ENCODE data around the gene ARPP19. TPM values are rescaled to one million over a fixed set of nuclear protein-coding genes. Genes with fewer than 3 reads are reported as not detected.
"Not testable (repeated sequence)": the region's sequence is repeated elsewhere in the genome, so short reads cannot be mapped to it uniquely, and the experiment has no call there.

The ARPP19 gene
- total RNA-seq, 1 experiment from 2014 or later = 60.3 TPM

DNA sequence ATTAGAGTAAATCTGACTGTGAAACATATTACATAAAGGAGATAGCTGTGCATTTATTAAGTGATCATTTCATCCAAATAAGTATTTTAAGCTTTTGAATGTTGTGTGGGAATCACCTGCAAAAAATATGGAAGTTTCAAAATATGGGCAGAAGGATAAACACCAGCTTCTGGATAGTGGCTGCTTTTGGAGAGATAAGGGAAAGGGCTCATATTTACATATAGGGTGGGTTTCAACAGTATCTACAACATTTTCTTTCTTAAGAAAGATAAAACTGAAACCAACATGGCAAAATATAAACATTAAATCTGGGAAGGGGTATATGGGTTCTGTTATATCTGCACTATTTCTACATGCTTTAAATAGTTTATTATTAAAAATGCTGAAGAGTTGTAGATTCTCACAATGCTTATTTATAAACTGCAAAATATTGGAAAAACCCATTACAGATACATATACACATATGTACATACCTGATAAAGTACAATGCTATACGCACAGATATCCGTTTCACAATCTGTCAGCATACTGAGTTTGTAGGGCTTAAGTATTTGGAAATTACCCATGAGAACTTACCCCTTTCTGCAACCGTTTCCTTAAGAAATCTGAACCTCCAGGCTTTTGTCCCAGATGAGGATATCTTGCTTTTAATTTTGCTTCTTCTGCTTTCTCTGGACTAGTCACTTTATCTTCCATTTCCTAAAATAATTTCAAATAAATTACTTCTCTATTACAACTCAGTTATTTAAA lies 12.1 kb downstream of the ARPP19 start:
- in situ Hi-C loops (cut with HindIII; ENCODE audit: low sequenced_read_pairs) = no loop called here

DNA sequence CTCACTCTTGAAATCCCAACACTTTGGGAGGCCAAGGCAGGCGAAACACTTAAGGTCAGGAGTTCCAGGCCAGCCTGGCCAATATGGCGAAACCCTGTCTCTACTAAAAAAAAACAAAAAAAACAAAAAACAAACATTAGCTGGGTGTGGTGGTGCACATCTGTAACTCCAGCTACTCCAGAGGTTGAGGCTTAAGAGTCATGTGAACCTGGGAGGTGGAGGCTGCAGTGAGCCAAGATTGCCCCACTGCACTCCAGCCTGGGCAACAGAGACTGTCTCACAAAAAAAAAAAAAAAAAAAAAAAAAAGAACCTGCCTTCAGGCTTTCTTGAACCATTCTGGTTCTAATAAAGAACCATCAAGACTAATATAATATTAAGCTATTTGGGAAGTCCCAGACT lies 16.5 kb downstream of the ARPP19 start:
- no peak for DNase-seq (ENCODE audit: low spot score)
- in situ Hi-C loops (cut with HindIII; ENCODE audit: low sequenced_read_pairs) = no loop called here

More for the DNA sequence above, 12.1 kb downstream of the ARPP19 start:
- DNase-seq (ENCODE audit: low spot score) = no peak

DNA sequence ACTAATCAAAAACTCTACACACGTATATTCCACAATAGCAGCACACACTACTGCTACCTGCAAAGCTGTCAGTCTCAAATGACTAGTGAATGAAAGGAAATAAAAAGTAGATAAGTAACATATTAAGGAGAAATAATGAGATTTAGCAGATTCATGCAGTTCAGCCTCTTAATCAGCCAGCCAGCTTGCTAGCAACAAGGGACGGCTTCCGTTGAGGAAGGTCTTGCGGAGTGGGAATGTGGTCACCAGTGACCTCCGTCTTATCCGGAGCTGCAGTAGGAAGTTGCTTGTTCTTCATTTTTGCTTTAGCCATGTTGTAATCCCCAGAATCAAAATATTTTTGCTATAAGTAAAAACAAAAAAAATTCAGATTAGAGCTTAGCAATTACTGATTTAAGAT lies 17.1 kb downstream of the ARPP19 start:
- in situ Hi-C loops (cut with HindIII; ENCODE audit: low sequenced_read_pairs) = no loop called here
- DNase-seq (ENCODE audit: low spot score) = no peak

DNA sequence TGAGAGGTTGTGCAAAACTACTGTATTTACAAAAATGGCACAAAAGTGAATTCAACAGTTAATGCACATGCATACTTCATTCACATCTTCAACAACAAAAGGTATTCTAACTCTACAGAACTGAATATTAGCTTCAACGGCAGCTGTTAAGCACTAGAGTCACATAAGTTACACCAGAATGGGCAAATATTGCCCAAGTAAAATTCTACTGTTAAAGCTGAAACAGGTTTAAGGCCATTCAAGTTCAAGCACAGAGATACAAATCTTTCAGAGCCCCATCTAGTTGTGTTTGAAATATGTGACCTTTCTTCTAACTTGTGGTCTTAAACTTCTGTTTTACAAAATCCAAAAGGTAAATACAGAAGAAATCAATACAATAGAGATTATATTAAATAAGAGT lies 17.6 kb downstream of the ARPP19 start:
- in situ Hi-C loops (cut with HindIII; ENCODE audit: low sequenced_read_pairs); DNase-seq (ENCODE audit: low spot score): not testable (repeated sequence)

DNA sequence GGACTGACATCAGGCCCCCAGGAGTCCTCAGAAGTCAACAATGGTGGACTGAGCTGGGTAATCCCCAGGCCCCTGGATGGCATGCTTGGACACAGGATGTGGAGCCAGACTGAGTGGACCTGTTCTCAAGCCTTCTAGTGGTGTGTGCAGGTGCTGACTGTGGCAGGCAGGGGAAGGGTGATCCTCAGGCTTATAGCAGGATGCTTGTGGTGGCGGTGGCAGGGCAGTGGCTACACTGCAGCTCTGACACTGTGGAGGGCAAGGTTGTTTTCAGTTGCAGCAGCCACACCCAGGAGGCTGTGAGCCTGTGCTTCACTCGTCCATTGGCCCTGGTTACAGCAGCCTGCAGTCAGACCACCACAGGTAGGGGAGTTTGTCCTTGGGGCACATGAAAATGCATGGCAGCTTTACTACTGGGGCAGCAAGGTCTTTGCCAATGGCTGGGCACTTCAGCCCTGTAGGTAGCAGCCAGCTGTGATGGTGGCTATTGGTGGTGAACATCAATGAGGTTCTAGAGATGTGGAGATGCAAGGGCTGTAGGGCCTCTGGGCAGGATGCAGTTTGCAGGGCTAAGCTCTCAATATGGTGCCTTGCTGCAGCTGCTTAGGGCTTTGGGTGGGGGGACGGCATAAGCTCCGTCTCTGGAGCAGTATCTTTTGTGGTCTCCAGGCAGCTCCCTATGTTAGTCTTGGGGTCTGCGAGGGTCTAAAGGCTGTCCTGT lies 22.6 kb downstream of the ARPP19 start:
- DNase-seq (ENCODE audit: low spot score) = no peak
- in situ Hi-C loops (cut with HindIII; ENCODE audit: low sequenced_read_pairs) = no loop called here

DNA sequence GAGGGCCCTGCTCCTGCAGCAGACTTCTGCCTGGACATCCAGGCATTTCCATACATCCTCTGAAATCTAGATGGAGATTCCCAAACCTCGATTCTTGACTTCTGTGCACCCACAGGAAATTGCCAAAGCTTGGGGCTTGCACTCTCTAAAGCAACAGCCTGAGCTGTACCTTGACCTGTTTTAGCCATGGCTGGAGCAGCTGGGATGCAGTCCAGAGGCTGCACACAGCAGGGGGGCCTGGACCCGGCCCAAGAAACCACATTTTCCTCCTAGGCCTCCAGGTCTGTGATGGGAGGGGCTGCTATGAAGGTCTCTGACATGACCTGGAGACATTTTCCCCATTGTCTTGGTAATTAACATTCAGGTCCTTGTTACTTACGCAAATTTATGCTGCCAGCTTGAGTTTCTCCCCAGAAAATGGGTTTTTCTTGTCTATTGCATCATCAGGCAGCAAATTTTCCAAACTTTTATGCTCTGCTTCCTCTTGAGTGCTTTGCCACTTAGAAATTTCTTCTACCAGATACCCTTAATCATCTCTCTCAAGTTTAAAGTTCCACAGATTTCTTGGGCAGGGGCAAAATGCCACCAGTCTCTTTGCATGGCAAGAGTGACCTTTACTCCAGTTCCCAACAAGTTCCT lies 28.3 kb downstream of the ARPP19 start:
- in situ Hi-C loops (cut with HindIII; ENCODE audit: low sequenced_read_pairs) = no loop called here
- DNase-seq (ENCODE audit: low spot score) = no peak

DNA sequence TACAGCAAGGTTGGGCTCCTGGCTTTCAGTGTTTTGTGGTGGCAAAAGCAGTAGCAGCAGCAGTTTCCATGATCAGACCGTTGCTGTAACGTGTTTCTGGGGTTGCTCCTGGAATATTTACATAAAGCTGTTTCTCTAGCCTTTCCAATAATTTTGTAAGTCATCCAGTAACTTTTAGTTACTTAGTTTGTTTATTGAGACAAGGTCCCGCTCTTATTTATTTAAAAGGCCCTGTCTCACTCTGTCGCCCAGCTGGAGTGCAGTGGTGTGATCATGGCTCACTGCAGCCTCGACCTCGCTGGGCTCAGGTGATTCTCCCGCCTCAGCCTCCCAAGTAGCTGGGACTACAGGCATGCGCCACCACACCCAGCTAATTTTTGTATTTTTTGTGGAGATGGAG lies 31.4 kb downstream of the ARPP19 start:
- no peak for DNase-seq (ENCODE audit: low spot score)
- in situ Hi-C loops (cut with HindIII; ENCODE audit: low sequenced_read_pairs) = no loop called here

DNA sequence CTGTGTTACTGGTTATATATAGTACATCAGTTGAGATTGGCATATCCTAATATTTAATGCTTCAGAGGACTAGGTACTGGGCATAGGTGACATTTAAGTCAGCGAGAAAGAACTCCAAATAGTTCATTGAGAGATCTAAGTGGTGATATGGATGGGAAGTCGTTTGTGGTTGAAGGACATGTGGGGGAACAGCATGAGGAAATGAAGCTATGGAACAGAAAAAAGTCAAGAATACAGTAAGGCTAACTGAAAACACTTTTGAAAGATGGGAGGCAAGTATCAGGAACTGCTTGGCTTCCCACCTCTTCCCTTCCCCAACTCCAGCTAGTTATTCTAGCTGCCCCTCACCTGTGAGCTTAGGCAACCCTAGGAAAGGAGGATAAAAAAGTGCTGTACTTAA lies 36.4 kb downstream of the ARPP19 start:
- in situ Hi-C loops (cut with HindIII; ENCODE audit: low sequenced_read_pairs) = no loop called here
- no peak for DNase-seq (ENCODE audit: low spot score)

DNA sequence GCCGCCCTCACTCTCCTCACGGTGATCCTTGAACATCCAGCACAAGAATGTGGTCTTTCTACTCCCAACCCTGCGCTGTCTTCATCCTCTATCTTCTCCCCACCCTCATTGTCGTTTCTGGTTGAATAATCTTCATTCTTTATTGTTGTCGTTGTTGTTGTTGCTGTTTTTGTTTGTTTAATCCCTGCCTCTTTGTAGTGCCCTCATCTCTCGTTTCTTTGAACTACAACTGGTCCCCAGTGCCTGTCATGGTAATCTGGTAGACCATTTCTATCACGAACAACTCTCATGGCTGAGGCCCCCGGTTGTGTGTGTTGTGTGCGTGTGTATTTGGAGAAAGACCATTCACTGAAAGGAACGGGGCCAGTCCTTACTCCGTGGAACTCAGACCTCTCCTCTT lies 38.9 kb downstream of the ARPP19 start:
- DNase-seq (ENCODE audit: low spot score) = no peak
- in situ Hi-C loops (cut with HindIII; ENCODE audit: low sequenced_read_pairs) = no loop called here

DNA sequence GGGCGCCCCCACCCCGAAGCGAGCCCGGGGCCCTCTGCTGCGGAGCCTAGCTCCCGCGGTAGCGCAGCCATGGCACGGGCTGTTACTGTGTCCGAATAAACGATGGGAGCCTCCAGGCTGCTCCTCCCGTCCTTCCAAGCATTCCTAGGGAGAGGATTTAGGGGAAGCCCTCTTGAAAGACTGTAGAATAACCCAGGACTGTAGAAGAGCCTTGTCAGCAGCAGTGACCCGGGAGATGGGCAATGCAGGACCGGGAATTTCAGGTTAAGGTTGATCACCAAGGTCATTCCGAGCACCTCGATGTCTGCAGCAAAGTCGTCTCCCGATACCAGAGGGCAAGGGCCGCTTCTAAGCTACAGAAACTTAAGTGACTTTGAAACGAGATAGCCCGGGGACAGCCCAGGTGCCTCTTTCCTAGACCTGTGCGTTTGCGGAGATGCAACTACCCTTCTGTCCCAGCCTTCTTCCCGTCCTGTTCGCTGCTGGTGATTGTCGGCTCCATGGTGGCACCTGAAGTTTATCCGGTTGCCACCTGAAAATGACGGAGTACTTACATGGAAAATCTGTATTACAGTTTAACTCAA lies 39.4 kb downstream of the ARPP19 start:
- peak; percentile 64 for DNase-seq (ENCODE audit: low spot score)
- in situ Hi-C loops (cut with HindIII; ENCODE audit: low sequenced_read_pairs) = no loop called here

DNA sequence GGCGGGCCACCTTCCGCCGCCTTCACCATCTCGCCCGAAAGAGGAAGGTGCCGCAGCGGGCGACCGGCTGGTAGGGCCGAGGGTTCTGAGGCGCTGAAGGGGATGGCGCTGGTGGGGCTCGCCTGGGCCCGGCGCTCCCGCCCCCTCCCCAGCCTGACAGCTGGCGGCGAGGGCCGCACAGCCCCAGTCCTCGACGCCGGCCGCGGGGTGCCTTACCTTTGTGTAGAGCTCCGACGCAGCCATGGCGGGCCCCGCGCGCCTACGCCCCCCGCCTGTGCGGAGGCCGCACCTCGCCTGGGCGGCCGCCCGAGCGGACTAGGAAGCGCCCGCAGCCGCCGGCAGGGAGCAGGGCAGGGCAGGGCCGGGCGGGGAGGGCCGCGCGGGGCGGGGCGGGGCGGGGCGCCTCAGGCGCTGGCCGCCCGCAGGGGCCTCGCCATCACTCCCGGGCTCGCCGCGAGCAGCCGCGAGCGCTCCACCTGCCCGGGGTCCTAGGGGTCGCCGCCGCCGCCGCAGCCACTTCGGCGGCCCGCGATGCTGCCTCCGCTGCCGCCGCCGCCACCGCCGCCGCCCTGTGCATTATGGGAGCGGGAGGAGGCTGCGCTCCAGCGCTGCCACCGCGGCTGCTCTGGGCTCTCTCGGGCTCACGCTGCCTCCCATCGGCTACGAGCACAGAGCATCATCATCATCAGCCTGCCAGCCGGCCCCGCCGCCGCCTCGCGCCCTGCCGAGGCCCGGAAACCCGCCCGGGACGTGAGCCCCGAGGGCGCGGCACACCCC lies 40.1 kb downstream of the ARPP19 start, which contains the start of gene MYO5A:
MYO5A (minus strand) TSS at position 317 of the 777 bp plus-strand sequence; CDS start at position 243, 74 bp downstream.
- DNase-seq (ENCODE audit: low spot score) = peak; percentile 77
- in situ Hi-C loops (cut with HindIII; ENCODE audit: low sequenced_read_pairs) = no loop called here

DNA sequence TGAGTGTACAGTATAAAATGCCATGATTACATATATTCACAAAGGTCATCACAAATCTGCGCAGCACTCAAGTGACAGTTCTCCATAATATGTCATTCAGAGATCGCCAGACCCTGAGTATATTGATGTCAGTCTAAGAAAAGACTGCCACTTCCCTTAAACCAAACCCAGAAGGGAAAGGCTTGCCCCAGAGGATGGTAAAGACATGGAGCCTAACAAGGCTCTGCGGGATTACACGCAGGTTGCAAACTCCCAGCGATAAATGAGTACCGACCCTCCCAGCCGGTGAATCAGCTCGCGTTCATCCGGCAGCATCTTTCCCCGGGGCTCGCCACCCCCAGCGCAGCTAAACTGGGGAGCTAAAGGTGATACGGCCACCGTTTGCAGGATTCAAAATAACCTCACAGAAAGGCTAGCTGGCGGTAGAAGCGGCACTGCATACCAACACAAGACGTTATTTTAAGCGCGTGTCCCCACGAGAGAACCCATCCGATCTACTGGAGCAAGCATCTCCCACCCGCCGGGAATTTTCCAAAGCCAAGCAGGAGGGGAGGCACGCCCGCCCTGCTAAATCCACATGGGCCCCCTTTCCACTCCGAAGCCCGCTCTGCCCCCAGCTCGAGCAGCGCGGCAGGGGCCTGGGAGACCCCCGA lies 40.8 kb downstream of the ARPP19 start:
- peak; percentile 64 for DNase-seq (ENCODE audit: low spot score)
- in situ Hi-C loops (cut with HindIII; ENCODE audit: low sequenced_read_pairs) = no loop called here

DNA sequence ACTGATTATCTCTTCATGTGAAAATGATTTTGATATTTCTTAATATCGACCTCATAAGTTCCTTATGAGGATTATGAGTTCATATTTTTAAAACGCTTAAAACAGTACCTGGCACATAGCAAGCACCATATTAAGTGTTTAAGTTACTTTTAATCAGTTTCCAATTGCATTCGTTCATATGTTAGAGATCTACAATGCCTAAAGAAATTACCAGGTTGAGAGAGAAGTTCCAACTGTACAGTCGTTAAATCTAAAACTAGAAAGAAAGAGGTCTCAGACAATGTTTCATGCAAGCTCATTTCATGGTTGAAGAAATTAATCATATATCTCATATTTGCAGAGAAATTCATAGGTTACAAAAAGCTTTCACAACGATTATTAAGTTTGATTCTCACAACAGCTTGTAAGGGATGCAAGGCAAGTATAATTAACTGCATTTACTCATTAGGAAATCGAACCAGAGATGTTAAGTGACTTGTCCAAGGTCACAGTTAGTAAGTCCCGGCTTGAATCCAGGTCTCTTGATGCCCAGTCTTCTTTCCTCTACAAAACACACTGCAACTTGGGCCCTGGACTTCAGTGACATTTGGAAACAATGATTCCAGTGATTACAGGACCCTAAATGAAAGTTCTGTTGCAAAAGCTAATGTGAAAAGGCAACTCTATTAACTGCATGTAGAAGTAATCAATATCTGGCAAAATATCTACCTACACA lies 41.5 kb downstream of the ARPP19 start:
- DNase-seq (ENCODE audit: low spot score) = peak; percentile 20
- in situ Hi-C loops (cut with HindIII; ENCODE audit: low sequenced_read_pairs) = no loop called here

DNA sequence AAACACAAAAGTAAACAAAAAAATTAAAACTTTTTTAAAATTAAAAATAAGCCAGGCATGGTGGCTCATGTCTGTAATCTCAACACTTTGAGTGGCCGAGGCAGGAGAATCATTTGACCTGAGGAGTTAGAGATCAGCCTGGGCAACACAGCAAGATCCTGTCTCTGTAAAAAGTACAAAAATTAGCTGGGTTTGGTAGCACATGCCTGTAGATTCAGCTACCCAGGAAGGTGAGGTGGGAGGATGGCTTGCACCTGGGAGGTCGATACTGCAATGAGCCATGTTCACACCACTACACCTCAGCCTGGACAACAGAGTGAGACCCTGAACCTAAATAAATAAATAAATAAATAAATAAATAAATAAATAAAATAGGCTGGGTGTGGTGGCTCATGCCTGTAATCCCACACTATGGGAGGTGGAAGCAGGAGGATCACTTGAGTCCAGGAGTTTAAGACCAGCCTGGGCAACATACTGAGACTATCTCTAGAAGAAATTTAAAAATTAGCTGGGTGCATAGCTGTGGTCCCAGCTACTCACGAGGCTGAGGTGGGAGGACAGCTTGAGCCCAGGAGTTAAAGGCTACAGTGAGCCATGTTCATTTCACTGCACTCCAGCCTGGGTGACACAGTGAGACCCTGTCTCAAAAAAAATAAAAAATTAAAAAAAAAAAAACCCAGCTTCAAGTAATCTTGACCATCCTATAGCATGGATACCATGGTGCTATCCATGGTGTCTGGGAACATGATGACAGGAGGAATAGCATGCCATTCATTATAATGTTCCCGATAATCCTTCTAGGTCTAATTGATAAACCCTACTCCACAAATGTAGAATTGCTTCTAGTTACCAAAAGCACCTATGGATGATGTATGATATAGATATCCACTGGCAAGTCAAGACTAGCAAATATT lies 44.4 kb downstream of the ARPP19 start:
- in situ Hi-C loops (cut with HindIII; ENCODE audit: low sequenced_read_pairs) = no loop called here
- DNase-seq (ENCODE audit: low spot score) = no peak

DNA sequence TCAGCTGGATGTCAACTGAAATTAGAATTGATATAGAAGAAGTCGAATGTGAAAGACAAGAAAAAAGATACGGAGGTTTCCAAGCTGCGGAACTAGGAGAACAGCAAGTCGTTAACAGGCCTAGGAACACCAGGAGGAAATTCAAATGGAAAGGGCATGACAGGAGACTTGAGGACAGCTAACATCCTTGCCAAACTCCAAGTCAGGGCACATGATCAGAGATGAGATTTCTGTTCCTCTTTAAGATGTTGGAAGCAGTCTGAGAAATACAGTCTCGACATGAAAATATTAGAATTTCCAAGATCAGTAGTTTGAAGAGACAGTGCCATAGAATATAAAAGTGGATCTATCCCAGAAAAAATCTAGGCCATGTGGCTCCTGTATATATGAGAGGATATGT lies 45.2 kb downstream of the ARPP19 start:
- no peak for DNase-seq (ENCODE audit: low spot score)
- in situ Hi-C loops (cut with HindIII; ENCODE audit: low sequenced_read_pairs) = no loop called here

DNA sequence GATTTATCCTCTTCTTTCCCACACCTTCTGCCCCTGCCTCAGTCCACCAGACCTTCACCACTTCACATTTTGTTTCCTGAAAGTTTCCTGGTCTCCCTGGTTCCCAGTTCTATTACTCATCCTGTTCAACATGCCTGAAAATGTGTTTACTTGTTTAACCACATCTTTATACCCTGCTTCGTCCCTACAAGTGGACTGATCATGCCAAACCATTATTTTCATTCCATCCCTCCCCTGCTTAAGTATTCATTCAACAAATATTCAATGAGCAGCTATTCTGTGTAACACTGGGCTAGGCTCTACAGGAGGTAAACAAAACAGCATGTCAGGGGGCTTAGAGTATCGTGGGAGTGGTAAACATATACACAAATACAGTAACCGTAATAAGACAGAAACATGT lies 45.6 kb downstream of the ARPP19 start:
- in situ Hi-C loops (cut with HindIII; ENCODE audit: low sequenced_read_pairs) = no loop called here
- DNase-seq (ENCODE audit: low spot score) = no peak

DNA sequence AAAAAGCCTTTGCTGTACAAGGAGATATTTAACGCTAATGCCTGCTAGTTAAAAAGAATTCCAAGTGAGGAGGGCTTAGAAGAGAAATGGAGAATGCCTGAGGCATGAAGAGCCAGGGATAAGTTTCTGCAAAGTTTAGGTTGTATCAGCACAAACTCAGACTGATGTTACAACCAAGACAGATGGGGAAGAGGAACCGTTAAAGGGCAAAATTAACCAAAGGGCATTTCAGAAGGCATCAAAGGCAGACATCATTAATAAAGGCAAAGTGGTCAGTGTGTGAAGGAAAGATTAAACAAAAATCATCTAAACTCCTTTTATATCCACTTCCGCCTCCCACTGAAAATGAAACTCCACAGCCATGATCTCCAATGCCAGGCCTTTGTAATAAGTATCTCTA lies 47.1 kb downstream of the ARPP19 start:
- DNase-seq (ENCODE audit: low spot score) = no peak
- in situ Hi-C loops (cut with HindIII; ENCODE audit: low sequenced_read_pairs) = no loop called here

Measured in G401 (cell line).